ENCODE results near the gene CR1L. TPM values are rescaled to one million over a fixed set of nuclear protein-coding genes. Genes with fewer than 3 reads are reported as not detected.

CR1L gene
- total and polyA plus RNA-seq, 9 of the 15 experiments (the other 6 are each of a cell fraction or from before 2014, with no cell fraction given) = 10.1 to 74.8 (median 34.3) TPM

GRCh38 chr1:207754974-207755700 is 110.2 kb downstream of the CR1L start (continued):
- TF ChIP-seq, protein P1, sequence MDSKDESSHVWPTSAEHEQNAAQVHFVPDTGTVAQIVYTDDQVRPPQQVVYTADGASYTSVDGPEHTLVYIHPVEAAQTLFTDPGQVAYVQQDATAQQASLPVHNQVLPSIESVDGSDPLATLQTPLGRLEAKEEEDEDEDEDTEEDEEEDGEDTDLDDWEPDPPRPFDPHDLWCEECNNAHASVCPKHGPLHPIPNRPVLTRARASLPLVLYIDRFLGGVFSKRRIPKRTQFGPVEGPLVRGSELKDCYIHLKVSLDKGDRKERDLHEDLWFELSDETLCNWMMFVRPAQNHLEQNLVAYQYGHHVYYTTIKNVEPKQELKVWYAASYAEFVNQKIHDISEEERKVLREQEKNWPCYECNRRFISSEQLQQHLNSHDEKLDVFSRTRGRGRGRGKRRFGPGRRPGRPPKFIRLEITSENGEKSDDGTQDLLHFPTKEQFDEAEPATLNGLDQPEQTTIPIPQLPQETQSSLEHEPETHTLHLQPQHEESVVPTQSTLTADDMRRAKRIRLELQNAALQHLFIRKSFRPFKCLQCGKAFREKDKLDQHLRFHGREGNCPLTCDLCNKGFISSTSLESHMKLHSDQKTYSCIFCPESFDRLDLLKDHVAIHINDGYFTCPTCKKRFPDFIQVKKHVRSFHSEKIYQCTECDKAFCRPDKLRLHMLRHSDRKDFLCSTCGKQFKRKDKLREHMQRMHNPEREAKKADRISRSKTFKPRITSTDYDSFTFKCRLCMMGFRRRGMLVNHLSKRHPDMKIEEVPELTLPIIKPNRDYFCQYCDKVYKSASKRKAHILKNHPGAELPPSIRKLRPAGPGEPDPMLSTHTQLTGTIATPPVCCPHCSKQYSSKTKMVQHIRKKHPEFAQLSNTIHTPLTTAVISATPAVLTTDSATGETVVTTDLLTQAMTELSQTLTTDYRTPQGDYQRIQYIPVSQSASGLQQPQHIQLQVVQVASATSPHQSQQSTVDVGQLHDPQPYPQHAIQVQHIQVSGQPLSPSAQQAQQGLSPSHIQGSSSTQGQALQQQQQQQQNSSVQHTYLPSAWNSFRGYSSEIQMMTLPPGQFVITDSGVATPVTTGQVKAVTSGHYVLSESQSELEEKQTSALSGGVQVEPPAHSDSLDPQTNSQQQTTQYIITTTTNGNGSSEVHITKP (IDR thresholded peaks at IDR 0.05; ENCODE audit: partially characterized antibody) = peak; percentile 31
- TF ChIP-seq, protein P2, sequence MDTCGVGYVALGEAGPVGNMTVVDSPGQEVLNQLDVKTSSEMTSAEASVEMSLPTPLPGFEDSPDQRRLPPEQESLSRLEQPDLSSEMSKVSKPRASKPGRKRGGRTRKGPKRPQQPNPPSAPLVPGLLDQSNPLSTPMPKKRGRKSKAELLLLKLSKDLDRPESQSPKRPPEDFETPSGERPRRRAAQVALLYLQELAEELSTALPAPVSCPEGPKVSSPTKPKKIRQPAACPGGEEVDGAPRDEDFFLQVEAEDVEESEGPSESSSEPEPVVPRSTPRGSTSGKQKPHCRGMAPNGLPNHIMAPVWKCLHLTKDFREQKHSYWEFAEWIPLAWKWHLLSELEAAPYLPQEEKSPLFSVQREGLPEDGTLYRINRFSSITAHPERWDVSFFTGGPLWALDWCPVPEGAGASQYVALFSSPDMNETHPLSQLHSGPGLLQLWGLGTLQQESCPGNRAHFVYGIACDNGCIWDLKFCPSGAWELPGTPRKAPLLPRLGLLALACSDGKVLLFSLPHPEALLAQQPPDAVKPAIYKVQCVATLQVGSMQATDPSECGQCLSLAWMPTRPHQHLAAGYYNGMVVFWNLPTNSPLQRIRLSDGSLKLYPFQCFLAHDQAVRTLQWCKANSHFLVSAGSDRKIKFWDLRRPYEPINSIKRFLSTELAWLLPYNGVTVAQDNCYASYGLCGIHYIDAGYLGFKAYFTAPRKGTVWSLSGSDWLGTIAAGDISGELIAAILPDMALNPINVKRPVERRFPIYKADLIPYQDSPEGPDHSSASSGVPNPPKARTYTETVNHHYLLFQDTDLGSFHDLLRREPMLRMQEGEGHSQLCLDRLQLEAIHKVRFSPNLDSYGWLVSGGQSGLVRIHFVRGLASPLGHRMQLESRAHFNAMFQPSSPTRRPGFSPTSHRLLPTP (IDR thresholded peaks at IDR 0.05; ENCODE audit: borderline replicate concordance, extremely low read depth, insufficient read length) = no peak
- TF ChIP-seq SIN3A (IDR thresholded peaks at IDR 0.05; ENCODE audit: borderline replicate concordance in 2 of 2, control insufficient read depth in 1 of 2, low read depth in 2 of 2, low read length in 2 of 2) (no peak), CTBP1 (IDR thresholded peaks at IDR 0.05; ENCODE audit: borderline replicate concordance) (no peak), SMARCA5 (IDR thresholded peaks at IDR 0.05) (0 out of 2 replicates have a peak, but pooled peaks have one; percentile 41), ZNF780A (CRISPR knock-in tag; IDR thresholded peaks at IDR 0.05) (no peak), ZEB2 (IDR thresholded peaks at IDR 0.05) (0 out of 2 replicates have a peak, but pooled peaks have one; percentile 41), ARID2 (IDR thresholded peaks at IDR 0.05) (peak; percentile 55; the same call in 1 of the 2 replicates), NR3C1 (CRISPR knock-in tag; IDR thresholded peaks at IDR 0.05) (no peak), NCOA1 (IDR thresholded peaks at IDR 0.05; ENCODE audit: low read depth) (0 out of 2 replicates have a peak, but pooled peaks have one; percentile 17)
- TF ChIP-seq, protein P3, sequence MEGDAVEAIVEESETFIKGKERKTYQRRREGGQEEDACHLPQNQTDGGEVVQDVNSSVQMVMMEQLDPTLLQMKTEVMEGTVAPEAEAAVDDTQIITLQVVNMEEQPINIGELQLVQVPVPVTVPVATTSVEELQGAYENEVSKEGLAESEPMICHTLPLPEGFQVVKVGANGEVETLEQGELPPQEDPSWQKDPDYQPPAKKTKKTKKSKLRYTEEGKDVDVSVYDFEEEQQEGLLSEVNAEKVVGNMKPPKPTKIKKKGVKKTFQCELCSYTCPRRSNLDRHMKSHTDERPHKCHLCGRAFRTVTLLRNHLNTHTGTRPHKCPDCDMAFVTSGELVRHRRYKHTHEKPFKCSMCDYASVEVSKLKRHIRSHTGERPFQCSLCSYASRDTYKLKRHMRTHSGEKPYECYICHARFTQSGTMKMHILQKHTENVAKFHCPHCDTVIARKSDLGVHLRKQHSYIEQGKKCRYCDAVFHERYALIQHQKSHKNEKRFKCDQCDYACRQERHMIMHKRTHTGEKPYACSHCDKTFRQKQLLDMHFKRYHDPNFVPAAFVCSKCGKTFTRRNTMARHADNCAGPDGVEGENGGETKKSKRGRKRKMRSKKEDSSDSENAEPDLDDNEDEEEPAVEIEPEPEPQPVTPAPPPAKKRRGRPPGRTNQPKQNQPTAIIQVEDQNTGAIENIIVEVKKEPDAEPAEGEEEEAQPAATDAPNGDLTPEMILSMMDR (IDR thresholded peaks at IDR 0.05 in 2 of 3, conservative IDR thresholded peaks at IDR 0.05 in 1 of 3; ENCODE audit: insufficient read depth in 2 of 3, low read depth in 1 of 3, low read length in 3 of 3) = no peak

Data from K562 (cell line).